Tibial nerve (tissue), 4 donors: Measurements from ENCODE around the gene DAB1.

Experiments
- CTCF ChIP-seq, 5 experiments: fragments of 200-600 bp in 3 of 5; fragments of 450-650 bp in 2 of 5; sonication (generic) in 3 of 5; IDR thresholded peaks; one replicate each; pipeline ENCODE4 v1.5.1; 2016 to 2019; ENCODE audit warnings: antibody characterized with exemption in 5 of 5, mild to moderate bottlenecking in 3 of 5, moderate library complexity in 2 of 5
- EP300 ChIP-seq, 2 donors: sonication (generic); formaldehyde crosslinking; IDR thresholded peaks; one replicate each; pipeline ENCODE4 v1.6.1; 2017; ENCODE audit warnings: antibody characterized with exemption in 2 of 2, mild to moderate bottlenecking in 1 of 2

GRCh38 chr1:57360846-57361407, 62.9 kb downstream of the DAB1 start:
- TF ChIP-seq CTCF (IDR thresholded peaks at IDR 0.05) (no peak), EP300 (IDR thresholded peaks at IDR 0.05) (no peak)
